Stomach (tissue), 19 donors: Measurements from ENCODE around the gene RUNX1. TPM values are rescaled to one million over a fixed set of nuclear protein-coding genes. Genes with fewer than 3 reads are reported as not detected.

ENCODE experiments used
- DNase-seq, 2 donors: peaks; one replicate each; pipeline versions ENCODE4 v3.0.0 to v3.0.0-alpha.2; 2013 to 2019
- H3K27ac ChIP-seq, 5 donors: fragments of 200-600 bp in 4 of 5; sonication (generic) in 4 of 5; one replicate each; pipeline ENCODE4 v1.5.1; 2013 to 2019; ENCODE audit warnings: mild to moderate bottlenecking in 1 of 5, moderate library complexity in 1 of 5
- H3K27me3 ChIP-seq, 3 donors: fragments of 200-600 bp; sonication (generic); one replicate each; pipeline ENCODE4 v1.5.1; 2017 to 2019; ENCODE audit warnings: mixed run types in 1 of 3
- H3K36me3 ChIP-seq, 4 donors: fragments of 200-600 bp; sonication (generic); 1 replicate in 3 of 4; 2 replicates in 1 of 4; pipeline ENCODE4 v1.5.1; 2016 to 2019
- H3K4me1 ChIP-seq, 4 donors: fragments of 200-600 bp; sonication (generic); one replicate each; pipeline ENCODE4 v1.5.1; 2016 to 2019
- H3K4me3 ChIP-seq, 4 donors: fragments of 200-600 bp; sonication (generic) in 3 of 4; one replicate each; pipeline ENCODE4 v1.5.1; 2016 to 2019; ENCODE audit warnings: mild to moderate bottlenecking in 1 of 4
- H3K9me3 ChIP-seq, 4 donors: fragments of 200-600 bp; sonication (generic); one replicate each; pipeline ENCODE4 v1.5.1; 2016 to 2019
- CTCF ChIP-seq, 7 experiments: fragments of 450-650 bp in 4 of 7; fragments of 200-600 bp in 3 of 7; sonication (generic) in 3 of 7; IDR thresholded peaks; one replicate each; pipeline ENCODE4 v1.5.1; 2016 to 2019; ENCODE audit warnings: antibody characterized with exemption in 7 of 7, control low read depth in 2 of 7, mild to moderate bottlenecking in 1 of 7
- EP300 ChIP-seq: sonication (generic); formaldehyde crosslinking; IDR thresholded peaks from one replicate; pipeline ENCODE4 v1.6.1; 2017; ENCODE audit warnings: antibody characterized with exemption
- POLR2A ChIP-seq, 4 donors: fragments of 450-650 bp; IDR thresholded peaks; one replicate each; pipeline ENCODE4 v1.6.1; 2016; ENCODE audit warnings: antibody characterized with exemption in 4 of 4, control low read depth in 2 of 4, mild to moderate bottlenecking in 1 of 4, moderate library complexity in 1 of 4
- POLR2AphosphoS5 ChIP-seq, 3 donors: sonication (generic); formaldehyde crosslinking; IDR thresholded peaks; one replicate each; pipeline ENCODE4 v1.6.1; 2016; ENCODE audit warnings: antibody characterized with exemption in 3 of 3
- WGBS, 5 donors: extraction: QIAGEN DNeasy Blood & Tissue Kit in 3 of 5; methylation state at CpG; one replicate each; pipeline versions ENCODE4 v1.1.5 to v1.1.7; 2013 to 2018; 5-methylcytosine and 5-hydroxymethylcytosine counted together
- intact Hi-C: fragments of 100-400 bp; cut with DNase I; formaldehyde crosslinking; loops from one replicate; pipeline ENCODE4 v1.15.1; 2023; ENCODE audit warnings: low total_unique reads
- long read RNA-seq, 10 donors: transcript quantifications; one replicate each; lab custom pipeline, GENCODE V29; 2026
- polyA plus RNA-seq, 3 donors: library from polyadenylated mRNA; stranded (reverse); fragments of 200-250 nt; gene quantifications; one replicate each; pipeline ENCODE4 v1.2.3, GENCODE V29; 2013
- total RNA-seq, 5 donors: library from RNA; depleted of rRNA; stranded (reverse); fragments of >200 nt; gene quantifications; one replicate each; pipeline versions ENCODE4 v1.1.0 to v1.2.3, GENCODE V29; 2014 to 2016
- donor health status: healthy with polysubstance abuse.
- donor health status: Bipolar disorder and iron deficiency.
- donor health status: healthy.

The RUNX1 gene
- total RNA-seq (100 to 1,000 TPM in 2 of 5 donors, 10 to 100 TPM in 3; 32.9 to 213 (median 83.0) TPM), polyA plus RNA-seq (10 to 100 TPM in 1 of 3 donors, 1 to 10 TPM in 2; 8.0 to 10.4 (median 9.3) TPM)
- long read RNA-seq, donor 1, full-length matches to known transcripts = 1 of 1 reads
- long read RNA-seq, donor 1, partial matches to known transcripts = 0 of 1 reads
- long read RNA-seq, donor 1, other reads (novel, unspliced or antisense) = 0 of 1 reads
- long read RNA-seq, donor 2, full-length matches to known transcripts = 2 of 9 reads
- long read RNA-seq, donor 2, partial matches to known transcripts = 7 of 9 reads
- long read RNA-seq, donor 2, other reads (novel, unspliced or antisense) = 0 of 9 reads
- long read RNA-seq, donor 3, full-length matches to known transcripts = 1 of 1 reads
- long read RNA-seq, donor 3, partial matches to known transcripts = 0 of 1 reads
- long read RNA-seq, donor 3, other reads (novel, unspliced or antisense) = 0 of 1 reads
- long read RNA-seq, donor 4, full-length matches to known transcripts = 1 of 1 reads
- long read RNA-seq, donor 4, partial matches to known transcripts = 0 of 1 reads
- long read RNA-seq, donor 4, other reads (novel, unspliced or antisense) = 0 of 1 reads
- long read RNA-seq, donor 5, full-length matches to known transcripts = 3 of 3 reads
- long read RNA-seq, donor 5, partial matches to known transcripts = 0 of 3 reads
- long read RNA-seq, donor 5, other reads (novel, unspliced or antisense) = 0 of 3 reads
- long read RNA-seq, donor 6, full-length matches to known transcripts = 5 of 11 reads
- long read RNA-seq, donor 6, partial matches to known transcripts = 6 of 11 reads
- long read RNA-seq, donor 6, other reads (novel, unspliced or antisense) = 0 of 11 reads
- long read RNA-seq, donor 7 = 0 reads
- long read RNA-seq, donor 8, full-length matches to known transcripts = 3 of 3 reads
- long read RNA-seq, donor 8, partial matches to known transcripts = 0 of 3 reads
- long read RNA-seq, donor 8, other reads (novel, unspliced or antisense) = 0 of 3 reads
- long read RNA-seq, donor 9, partial matches to known transcripts = 6 of 6 reads
- long read RNA-seq, donor 9, other reads (novel, unspliced or antisense) = 0 of 6 reads
- long read RNA-seq, donor 10 = 0 reads

- WGBS, 5 donors = 54 to 73% (median 69%) methylated on average over 14 of the region's 14 CpGs
- H3K27ac ChIP-seq = peak within 1 kb of the TSS; percentile 63 to 86 (median 73)
- TF ChIP-seq POLR2A (IDR thresholded peaks at IDR 0.05) = no peak
- peak in 2 of 3 donors; percentile 43 to 44 for TF ChIP-seq POLR2AphosphoS5 (IDR thresholded peaks at IDR 0.05)
- TF ChIP-seq CTCF (IDR thresholded peaks at IDR 0.05) = no peak
- TF ChIP-seq EP300 = no peak
- H3K27me3 ChIP-seq = no peaks in the 10 kb centered on the region
- H3K9me3 ChIP-seq = no peaks in the 10 kb centered on the region
- H3K4me1 ChIP-seq = peaks cover 28 to 64% (median 49%) of the 10 kb centered on the region in 4 donors
- DNase-seq = peak; percentile 52 to 62
- H3K36me3 ChIP-seq = no peaks in the 10 kb centered on the region
- intact Hi-C loops = loop anchor here (5.0 kb wide), 1 partner anchor 157 kb away; no protein-coding TSS in a partner anchor
- H3K4me3 ChIP-seq = peak within 1 kb of the TSS; percentile 20 to 43 (median 26)
These were observed at the start of gene RUNX1 for GRCh38 chr21:35048706-35049617. RUNX1 (minus strand) TSS chr21:35049302.

GRCh38 chr21:35097525-35097924 lies 48.4 kb upstream of the RUNX1 start:
- Histone ChIP-seq H3K27ac (no peak overlapping the region), H3K36me3 (no peaks in the 10 kb centered on the region), H3K9me3 (no peaks in the 10 kb centered on the region), H3K4me3 (no peak overlapping the region), H3K4me1 (peaks cover 0 to 3% (median 0%) of the 10 kb centered on the region in 4 donors), H3K27me3 (no peaks in the 10 kb centered on the region)
- TF ChIP-seq POLR2AphosphoS5 (IDR thresholded peaks at IDR 0.05) (no peak), CTCF (IDR thresholded peaks at IDR 0.05) (no peak), POLR2A (IDR thresholded peaks at IDR 0.05) (no peak), EP300 (no peak)
- intact Hi-C loops = no loop called here
- 56 to 85% (median 83%) methylated on average over 4 of the region's 4 CpGs for WGBS, 5 donors
- DNase-seq = no peak

GRCh38 chr21:35096959-35097358 lies 47.9 kb upstream of the RUNX1 start:
- no peaks in the 10 kb centered on the region for H3K4me1 ChIP-seq
- H3K36me3 ChIP-seq = no peaks in the 10 kb centered on the region
- no peak for DNase-seq
- intact Hi-C loops = no loop called here
- no peak overlapping the region for H3K27ac ChIP-seq
- no peaks in the 10 kb centered on the region for H3K9me3 ChIP-seq
- TF ChIP-seq POLR2AphosphoS5 (IDR thresholded peaks at IDR 0.05) (no peak), EP300 (no peak), POLR2A (IDR thresholded peaks at IDR 0.05) (no peak), CTCF (IDR thresholded peaks at IDR 0.05) (no peak)
- no peaks in the 10 kb centered on the region for H3K27me3 ChIP-seq
- no peak overlapping the region for H3K4me3 ChIP-seq
